IgD-negative memory B cell (primary cell): ENCODE measurements around the gene F11. TPM values are rescaled to one million over a fixed set of nuclear protein-coding genes. Genes with fewer than 3 reads are reported as not detected.
"Not testable (repeated sequence)": the region's sequence is repeated elsewhere in the genome, so short reads cannot be mapped to it uniquely, and the experiment has no call there.

ENCODE experiments used
- H3K27ac Mint-ChIP-seq, 3 donors: one replicate each; pipeline ENCODE4 v1.8.0; 2020 to 2022; ENCODE audit warnings: mild to moderate bottlenecking in 3 of 3, mixed read lengths in 3 of 3, moderate library complexity in 1 of 3
- H3K27me3 Mint-ChIP-seq: one replicate; pipeline ENCODE4 v1.8.0; 2021; ENCODE audit warnings: mixed read lengths
- H3K36me3 Mint-ChIP-seq: one replicate; pipeline ENCODE4 v1.8.0; 2020; ENCODE audit warnings: mild to moderate bottlenecking, mixed read lengths
- H3K4me1 Mint-ChIP-seq, 3 donors: one replicate each; pipeline ENCODE4 v1.8.0; 2020 to 2022; ENCODE audit warnings: mixed read lengths in 3 of 3, mild to moderate bottlenecking in 1 of 3
- H3K4me3 Mint-ChIP-seq, 4 donors: one replicate each; pipeline ENCODE4 v1.8.0; 2020 to 2022; ENCODE audit warnings: mild to moderate bottlenecking in 4 of 4, mixed read lengths in 4 of 4, moderate library complexity in 3 of 4
- H3K9me3 Mint-ChIP-seq, 3 donors: one replicate each; pipeline ENCODE4 v1.8.0; 2020 to 2021; ENCODE audit warnings: mixed read lengths in 3 of 3, mild to moderate bottlenecking in 1 of 3
- polyA plus RNA-seq: library from polyadenylated mRNA; unstranded; fragments of 300-500 nt; fragmentation: Illumina TruSeq; gene quantifications from one replicate; pipeline ENCODE4 v1.2.3, GENCODE V29; 2021

Gene F11
- polyA plus RNA-seq, 1 donor from 2014 or later: not detected

DNA sequence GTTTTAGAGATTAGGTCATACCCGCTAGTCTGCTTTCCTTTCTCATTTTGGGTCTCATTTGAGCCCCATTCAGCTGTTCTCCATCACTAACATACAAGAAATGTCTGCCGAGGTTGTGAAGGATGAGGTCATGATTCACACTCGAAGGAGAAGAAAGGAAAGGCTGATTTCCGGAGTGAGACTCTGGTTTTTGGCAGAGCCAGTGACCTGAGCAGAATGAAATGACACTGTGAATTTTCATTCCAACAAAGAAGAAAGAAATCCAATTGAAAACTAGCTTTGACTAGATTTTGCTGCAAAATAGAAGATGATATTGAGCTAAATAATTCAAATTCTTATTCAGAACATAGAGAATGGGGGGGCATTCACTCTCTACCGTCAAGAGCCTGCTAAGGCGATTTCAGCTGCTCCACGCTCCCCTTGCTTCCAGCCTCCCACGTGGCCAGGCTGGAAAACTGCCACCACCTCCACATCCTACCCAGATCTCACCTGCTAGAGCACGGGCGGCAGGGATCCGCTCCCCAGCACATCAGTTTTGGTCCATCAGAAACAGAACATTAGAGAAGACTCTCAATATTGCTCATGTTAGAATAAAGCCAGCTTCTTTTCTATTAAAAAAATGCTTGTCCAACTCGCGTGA, 39.0 kb downstream of the F11 start:
- Mint-ChIP-seq H3K9me3 (peaks cover 0 to 3% (median 0%) of the 10 kb centered on the region in 3 donors), H3K27ac (no peak overlapping the region), H3K36me3 (no peaks in the 10 kb centered on the region), H3K4me1 (no peaks in the 10 kb centered on the region), H3K4me3 (no peak overlapping the region), H3K27me3 (peaks cover 5% of the 10 kb centered on the region)

DNA sequence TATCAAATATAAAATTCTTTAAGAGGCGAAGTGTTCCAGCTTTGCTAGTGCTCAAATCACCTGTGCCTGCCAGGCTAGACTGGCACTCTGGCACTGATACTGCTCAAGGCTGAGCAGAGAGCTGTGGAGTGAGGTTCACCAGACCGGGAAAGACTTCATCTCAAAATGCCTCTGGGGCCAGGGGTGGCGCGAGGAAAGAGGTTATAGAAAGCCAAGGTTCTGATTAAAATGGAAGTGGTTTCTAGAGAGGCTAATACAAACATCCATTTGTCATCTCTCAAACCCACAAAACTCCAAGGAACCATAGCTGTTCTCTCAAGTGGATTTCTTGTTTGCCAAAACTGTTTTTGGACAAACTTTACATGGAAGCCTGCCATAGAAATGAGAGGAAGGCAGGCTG, 41.5 kb downstream of the F11 start:
- peaks cover 5% of the 10 kb centered on the region for H3K27me3 Mint-ChIP-seq

DNA sequence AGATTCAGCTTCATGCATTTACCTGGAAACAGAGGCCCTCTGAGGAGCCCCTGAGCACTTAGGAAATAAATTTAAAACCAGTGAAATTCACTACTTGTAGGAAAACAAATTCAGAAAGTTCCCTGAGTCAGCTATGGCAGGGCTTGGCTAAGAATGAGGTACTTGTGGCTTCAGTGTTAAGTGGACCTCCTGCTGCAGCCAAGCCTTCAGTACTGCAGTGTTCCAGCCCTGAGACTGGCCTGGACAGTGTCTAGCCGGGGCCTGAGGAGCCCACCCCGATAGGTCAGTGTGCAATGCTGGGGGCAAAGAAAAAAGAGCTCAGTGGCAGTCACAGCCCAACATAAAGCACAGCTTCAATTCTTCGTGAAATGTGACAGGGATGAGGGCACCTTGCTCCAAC, 41.9 kb downstream of the F11 start:
- Mint-ChIP-seq H3K36me3 (no peaks in the 10 kb centered on the region), H3K4me3 (no peak overlapping the region), H3K27me3 (peaks cover 5% of the 10 kb centered on the region), H3K4me1 (no peaks in the 10 kb centered on the region), H3K27ac (no peak overlapping the region), H3K9me3 (no peaks in the 10 kb centered on the region)

More for the DNA sequence above, 41.5 kb downstream of the F11 start:
- H3K27ac Mint-ChIP-seq: no peak overlapping the region
- no peaks in the 10 kb centered on the region for H3K9me3 Mint-ChIP-seq
- no peaks in the 10 kb centered on the region for H3K4me1 Mint-ChIP-seq
- H3K4me3 Mint-ChIP-seq: no peak overlapping the region
- H3K36me3 Mint-ChIP-seq: no peaks in the 10 kb centered on the region

DNA sequence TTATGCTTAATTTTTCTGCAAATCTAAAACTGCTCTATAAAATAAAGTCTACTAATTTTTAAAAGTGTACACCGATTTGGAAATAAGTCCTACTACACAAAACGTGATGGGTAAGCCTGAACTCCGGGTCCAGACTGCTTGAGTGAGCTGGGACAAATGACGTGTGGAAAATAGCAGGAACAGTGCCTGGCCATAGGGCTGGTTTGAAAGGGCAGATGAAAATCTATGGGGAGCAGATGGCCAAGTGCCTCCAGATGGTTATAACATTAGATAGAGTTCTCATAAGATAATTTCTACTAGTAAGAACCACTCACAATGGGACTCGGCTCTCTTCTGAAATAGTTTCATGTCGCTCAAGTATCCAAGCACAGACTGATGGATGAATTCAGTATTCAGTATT, 52.5 kb downstream of the F11 start:
- Mint-ChIP-seq H3K4me1 (no peaks in the 10 kb centered on the region), H3K36me3 (no peaks in the 10 kb centered on the region), H3K27me3 (no peaks in the 10 kb centered on the region), H3K27ac (no peak overlapping the region), H3K4me3 (no peak overlapping the region), H3K9me3 (no peaks in the 10 kb centered on the region)

DNA sequence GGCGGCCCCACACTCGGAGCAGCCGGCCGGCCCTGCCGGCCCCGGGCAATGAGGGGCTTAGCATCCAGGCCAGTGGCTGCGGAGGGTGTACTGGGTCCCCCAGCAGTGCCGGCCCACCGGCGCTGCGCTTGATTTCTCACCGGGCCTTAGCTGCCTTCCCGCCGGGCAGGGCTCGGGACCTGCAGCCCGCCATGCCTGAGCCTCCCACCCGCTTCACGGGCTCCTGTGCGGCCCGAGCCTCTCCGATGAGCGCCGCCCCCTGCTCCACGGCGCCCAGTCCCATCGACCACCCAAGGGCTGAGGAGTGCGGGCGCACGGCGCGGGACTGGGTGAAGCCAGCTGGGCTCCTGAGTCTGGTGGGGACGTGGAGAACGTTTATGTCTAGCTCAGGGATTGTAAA, 58.7 kb downstream of the F11 start:
- H3K4me3 Mint-ChIP-seq, H3K36me3 Mint-ChIP-seq, H3K27ac Mint-ChIP-seq, H3K4me1 Mint-ChIP-seq, H3K9me3 Mint-ChIP-seq, H3K27me3 Mint-ChIP-seq: not testable (repeated sequence)

DNA sequence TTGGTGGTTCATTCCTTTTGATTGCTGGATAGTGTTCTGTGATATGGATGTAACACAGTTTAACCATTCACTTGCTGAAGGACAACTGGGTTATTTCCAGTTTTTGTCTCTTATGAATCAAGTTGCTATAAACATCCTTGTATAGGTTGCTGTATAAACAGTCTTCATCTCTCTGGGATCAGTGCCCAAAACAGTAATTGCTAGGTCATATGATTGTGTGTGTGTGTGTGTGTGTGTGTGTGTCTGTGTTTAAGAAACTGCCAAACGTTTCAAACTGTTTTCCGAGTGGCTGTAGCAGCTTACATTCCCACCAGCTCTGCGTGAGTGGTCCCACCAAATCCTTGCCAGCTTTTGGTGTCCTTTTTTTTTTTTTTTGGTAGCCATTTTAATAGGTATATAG, 60.4 kb downstream of the F11 start:
- Mint-ChIP-seq H3K9me3 (peaks cover 1 to 4% (median 2%) of the 10 kb centered on the region in 3 donors), H3K36me3 (no peaks in the 10 kb centered on the region), H3K4me3 (no peak overlapping the region), H3K4me1 (no peaks in the 10 kb centered on the region), H3K27me3 (no peaks in the 10 kb centered on the region), H3K27ac (no peak overlapping the region)

DNA sequence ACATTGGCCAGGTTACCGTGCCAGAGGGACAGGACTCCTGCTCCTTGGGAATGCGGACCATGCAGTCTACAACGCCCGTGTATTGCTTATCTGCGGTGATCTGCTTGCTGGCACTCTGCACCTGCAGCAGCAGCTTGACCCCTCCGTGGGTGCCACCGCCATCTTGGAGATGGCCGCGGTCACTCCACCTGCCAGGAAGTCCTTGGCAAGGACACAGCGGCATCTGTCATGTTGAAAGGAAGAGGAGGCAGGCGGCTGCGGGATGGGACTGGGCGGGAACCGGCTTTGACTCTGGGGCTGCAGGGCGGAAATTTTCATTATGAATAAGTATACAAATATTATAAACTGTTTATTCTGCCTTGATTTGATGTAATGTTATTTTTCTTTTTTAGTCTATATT, 63.4 kb downstream of the F11 start:
- H3K27ac Mint-ChIP-seq: no peak overlapping the region
- peaks cover 4% of the 10 kb centered on the region for H3K36me3 Mint-ChIP-seq
- H3K27me3 Mint-ChIP-seq: no peaks in the 10 kb centered on the region
- H3K9me3 Mint-ChIP-seq: peaks cover 4 to 15% (median 12%) of the 10 kb centered on the region in 3 donors
- no peaks in the 10 kb centered on the region for H3K4me1 Mint-ChIP-seq
- no peak overlapping the region for H3K4me3 Mint-ChIP-seq

DNA sequence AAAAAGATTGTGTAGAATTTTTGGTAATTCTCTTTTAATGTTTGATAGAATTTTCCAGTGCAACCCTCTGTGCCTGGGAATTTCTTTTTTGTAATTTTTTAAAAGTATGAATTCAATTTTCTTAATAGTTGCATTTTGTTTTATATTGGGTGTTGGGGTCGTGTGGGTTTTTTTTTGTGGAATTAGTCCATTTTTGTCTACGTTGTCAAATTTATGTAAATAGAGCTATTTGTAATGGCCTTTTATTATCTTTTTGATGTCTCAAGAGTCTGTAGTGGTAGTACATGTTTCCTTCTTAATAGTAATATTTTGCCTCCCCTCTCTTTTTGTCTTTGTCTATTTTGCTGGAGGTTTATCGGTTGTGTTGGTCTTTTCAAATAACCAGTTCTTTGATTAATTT, 64.4 kb downstream of the F11 start:
- H3K27me3 Mint-ChIP-seq: no peaks in the 10 kb centered on the region
- H3K4me3 Mint-ChIP-seq: peak overlapping the region in 1 of 4 donors; percentile 28
- H3K9me3 Mint-ChIP-seq: peaks cover 6 to 20% (median 12%) of the 10 kb centered on the region in 3 donors
- H3K4me1 Mint-ChIP-seq: no peaks in the 10 kb centered on the region
- peaks cover 4% of the 10 kb centered on the region for H3K36me3 Mint-ChIP-seq
- no peak overlapping the region for H3K27ac Mint-ChIP-seq

DNA sequence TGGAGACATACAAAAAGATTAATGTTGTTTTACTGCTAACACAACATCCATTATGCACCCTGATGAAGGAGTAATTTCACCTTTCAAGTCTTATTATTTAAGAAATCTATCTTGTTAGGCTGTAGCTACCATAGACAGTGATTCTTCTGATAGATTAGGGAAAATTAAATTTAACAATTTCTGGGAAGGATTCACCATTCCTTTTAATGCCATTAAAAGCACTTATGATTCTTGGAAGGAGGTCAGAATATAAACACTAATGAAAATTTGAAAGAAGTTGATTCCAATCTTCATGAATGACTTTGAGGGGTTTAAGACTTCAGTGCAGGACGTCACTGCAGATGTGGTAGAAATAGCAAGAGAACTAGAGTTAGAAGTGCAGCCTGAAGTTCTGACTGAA, 69.8 kb downstream of the F11 start:
- no peaks in the 10 kb centered on the region for H3K27me3 Mint-ChIP-seq
- H3K9me3 Mint-ChIP-seq: peaks cover 4 to 20% (median 10%) of the 10 kb centered on the region in 3 donors
- peaks cover 4% of the 10 kb centered on the region for H3K36me3 Mint-ChIP-seq
- no peak overlapping the region for H3K4me3 Mint-ChIP-seq
- no peaks in the 10 kb centered on the region for H3K4me1 Mint-ChIP-seq
- no peak overlapping the region for H3K27ac Mint-ChIP-seq

Other genes starting within 250 kb of the F11 start
- gene TLR3, start 197.0 kb upstream of the F11 start, polyA plus RNA-seq: not detected
- not detected for gene FAM149A, start 161.5 kb upstream of the F11 start, polyA plus RNA-seq
- 18.9 TPM for gene CYP4V2, start 74.6 kb upstream of the F11 start, polyA plus RNA-seq
- gene KLKB1, start 38.7 kb upstream of the F11 start, polyA plus RNA-seq: 0.23 TPM